GM19324 (cell line): Measurements from ENCODE around the gene THAP4.

Experiments used
- ATAC-seq: cut with Tn5 transposase; IDR thresholded peaks from one replicate; pipeline ENCODE4 v1.9.1; 2021; ENCODE audit warnings: mild to moderate bottlenecking, moderate library complexity; ENCODE audit not compliant: unreplicated experiment, low FRiP score

Gene THAP4

DNA sequence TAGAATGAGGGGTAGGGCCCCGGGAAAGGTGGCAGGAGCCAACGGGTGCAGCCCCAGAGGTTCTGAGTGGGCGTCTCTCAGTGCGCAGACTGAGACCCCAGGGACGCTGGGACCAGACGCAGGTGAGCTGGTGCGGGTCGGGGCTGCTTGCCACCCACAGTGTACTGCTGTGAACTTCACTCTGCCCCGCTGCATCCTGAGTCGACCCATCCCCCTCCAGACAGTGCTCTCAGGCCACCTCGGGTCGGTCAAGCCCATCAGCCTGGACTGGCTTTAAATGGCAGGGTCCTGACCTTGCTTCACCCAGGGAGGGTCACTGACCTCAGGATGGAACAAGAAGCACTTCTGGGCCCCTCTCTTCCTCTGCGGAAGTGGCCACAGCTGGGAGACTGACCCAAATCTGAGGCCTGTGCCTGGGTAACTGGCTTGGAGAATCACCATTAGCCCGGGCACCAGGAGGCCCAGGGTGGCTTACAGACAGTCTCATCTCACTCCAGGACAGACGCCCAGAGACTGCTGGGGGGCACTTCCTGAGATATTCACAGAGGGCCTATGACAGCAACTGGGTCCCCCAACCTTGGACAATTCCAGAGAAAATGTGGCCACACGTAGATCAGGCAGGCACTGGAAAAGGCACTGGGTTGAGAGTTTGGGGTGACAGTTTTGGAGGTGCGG lies 102.1 kb downstream of the THAP4 start:
- no peak for ATAC-seq
